Stimulated activated CD8-positive, alpha-beta memory T cell treated with anti-CD3 and anti-CD28 coated beads, Interleukin-2, amount 100 ng/mL, for 48 hours (primary cell): ENCODE measurements around the gene CPM.
"Not testable (repeated sequence)": the region's sequence is repeated elsewhere in the genome, so short reads cannot be mapped to it uniquely, and the experiment has no call there.

ENCODE experiments used
- DNase-seq, 2 donors: peaks; one replicate each; pipeline ENCODE4 v3.0.0-alpha.2; 2020; ENCODE audit warnings: low read depth in 2 of 2

Gene CPM

GRCh38 chr12:68807274-68807575 lies 125.7 kb downstream of the CPM start:
- not testable (repeated sequence) for DNase-seq

GRCh38 chr12:68806488-68807237 lies 126.3 kb downstream of the CPM start:
- no peak for DNase-seq

GRCh38 chr12:68805592-68806120 lies 127.3 kb downstream of the CPM start:
- DNase-seq, result no peak

DNA sequence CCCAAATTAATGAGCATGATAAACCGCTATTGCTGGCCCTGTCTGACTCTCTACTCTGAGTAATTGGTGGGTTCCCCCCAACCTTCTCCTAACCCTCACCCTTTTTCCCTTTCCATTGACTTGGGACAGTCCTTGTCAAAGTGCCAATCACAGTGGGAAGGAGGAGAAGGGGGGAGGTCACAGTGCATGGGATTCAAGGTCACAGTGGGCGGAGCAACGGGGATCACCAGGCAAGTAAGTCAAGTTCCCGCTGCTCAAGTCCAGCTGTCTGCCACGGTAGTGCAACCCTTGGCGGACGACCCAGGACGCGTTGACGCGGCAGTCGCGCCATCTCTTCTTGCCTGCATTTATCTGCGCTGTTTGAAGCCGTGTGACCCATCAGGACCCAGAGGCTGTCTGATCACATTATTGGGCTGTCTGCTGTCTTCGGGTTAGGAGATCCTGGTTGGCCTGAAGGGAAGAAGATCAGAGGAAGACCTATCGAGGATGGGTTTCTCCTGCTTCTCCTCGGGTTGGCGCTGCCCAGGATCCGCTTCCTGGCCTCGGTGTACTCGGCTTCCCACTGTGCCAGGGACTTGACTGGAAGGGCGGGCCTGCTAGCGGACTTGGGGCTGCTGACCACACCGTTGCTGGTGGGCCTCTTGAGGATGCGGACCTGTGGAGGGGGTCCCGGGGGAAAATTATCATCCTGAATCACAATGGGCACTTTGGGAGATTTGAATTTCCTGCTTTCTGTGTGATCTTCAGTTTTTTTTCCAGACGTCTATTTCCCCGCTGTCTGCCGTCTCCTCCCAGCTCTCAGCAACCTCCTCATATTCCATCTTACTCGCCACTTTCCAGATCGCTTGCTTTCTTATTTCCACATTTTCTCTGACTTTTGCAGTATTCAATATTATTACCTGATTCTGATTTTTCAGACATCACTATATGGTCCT lies 128.0 kb downstream of the CPM start:
- DNase-seq, result no peak

DNA sequence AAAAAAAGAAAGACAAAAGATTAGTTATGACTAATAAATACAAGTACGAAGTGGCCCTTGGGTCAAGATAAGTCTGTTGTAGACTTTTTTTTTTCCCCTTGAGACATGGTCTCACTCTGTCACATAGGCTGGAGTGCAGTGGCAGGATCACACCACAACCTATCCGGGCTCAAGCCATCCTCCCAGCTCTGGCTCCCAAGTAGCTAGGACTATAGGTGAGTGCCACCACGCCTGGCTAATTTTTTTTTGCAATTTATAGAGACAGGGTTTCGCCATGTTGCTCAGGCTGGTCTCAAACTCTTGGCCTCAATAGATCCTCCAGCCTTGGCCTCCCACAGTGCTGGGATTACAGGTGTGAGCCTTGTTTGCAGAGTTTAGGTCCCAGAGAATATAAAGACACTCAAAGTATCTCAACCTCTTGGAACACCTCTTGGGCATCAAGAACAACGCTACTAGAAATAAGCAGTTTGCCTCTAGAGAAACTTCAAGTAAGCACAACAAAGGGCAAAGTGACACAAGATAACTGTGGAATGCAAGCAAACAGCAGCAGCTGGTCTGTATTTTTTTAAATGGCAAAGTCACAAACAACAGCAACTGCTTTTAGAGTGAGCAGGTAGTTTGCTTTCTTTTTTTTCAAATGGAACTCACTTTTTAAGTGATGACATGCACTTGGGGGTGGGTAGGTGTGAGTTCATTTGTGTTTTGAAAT lies 128.9 kb downstream of the CPM start:
- no peak for DNase-seq

- DNase-seq, result not testable (repeated sequence)
Measured at GRCh38 chr12:68802911-68803651, 129.9 kb downstream of the CPM start.

DNA sequence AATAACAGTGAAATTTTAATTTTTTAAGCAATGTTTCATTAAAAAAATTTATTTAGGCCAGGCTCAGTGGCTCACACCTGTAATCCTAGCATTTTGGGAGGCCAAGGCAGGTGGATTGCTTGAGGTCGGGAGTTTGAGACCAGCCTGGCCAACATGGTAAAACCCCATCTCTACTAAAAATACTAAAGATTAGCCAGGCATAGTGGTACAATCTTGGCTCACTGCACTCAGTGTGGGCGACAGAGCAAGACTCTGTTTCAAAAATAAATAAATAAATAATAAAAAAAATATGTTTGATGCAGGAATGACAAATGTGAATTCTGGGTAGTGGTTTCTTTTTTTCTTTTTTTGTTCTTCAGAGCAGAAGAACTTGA lies 130.6 kb downstream of the CPM start:
- DNase-seq, result not testable (repeated sequence)
